ENCODE measurements around the gene PLCB3.

DNA sequence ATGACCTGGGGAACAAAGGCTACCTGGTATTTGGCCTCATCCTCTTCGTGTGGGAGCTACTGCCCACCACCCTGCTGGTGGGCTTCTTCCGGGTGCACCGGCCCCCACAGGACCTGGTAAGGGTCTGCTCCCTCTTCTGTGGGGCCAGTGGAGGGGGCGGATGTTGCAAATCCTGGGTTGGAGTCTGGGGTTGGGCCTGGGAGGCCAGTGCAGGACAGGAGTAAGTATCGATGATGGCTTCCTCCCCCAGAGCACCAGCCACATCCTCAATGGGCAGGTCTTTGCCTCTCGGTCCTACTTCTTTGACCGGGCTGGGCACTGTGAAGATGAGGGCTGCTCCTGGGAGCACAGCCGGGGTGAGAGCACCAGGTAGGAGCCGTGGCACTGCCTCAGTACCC is 37.0 kb downstream of the PLCB3 start:
- TF ChIP-seq, protein P1, sequence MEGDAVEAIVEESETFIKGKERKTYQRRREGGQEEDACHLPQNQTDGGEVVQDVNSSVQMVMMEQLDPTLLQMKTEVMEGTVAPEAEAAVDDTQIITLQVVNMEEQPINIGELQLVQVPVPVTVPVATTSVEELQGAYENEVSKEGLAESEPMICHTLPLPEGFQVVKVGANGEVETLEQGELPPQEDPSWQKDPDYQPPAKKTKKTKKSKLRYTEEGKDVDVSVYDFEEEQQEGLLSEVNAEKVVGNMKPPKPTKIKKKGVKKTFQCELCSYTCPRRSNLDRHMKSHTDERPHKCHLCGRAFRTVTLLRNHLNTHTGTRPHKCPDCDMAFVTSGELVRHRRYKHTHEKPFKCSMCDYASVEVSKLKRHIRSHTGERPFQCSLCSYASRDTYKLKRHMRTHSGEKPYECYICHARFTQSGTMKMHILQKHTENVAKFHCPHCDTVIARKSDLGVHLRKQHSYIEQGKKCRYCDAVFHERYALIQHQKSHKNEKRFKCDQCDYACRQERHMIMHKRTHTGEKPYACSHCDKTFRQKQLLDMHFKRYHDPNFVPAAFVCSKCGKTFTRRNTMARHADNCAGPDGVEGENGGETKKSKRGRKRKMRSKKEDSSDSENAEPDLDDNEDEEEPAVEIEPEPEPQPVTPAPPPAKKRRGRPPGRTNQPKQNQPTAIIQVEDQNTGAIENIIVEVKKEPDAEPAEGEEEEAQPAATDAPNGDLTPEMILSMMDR (conservative IDR thresholded peaks at IDR 0.05; ENCODE audit: low read depth, low read length): no peak
- TF ChIP-seq EZH2 (IDR thresholded peaks at IDR 0.05; ENCODE audit: borderline replicate concordance, low read depth, low read length, poor library complexity, severe bottlenecking): no peak
